OCI-LY1 (cell line): ENCODE measurements around the gene HEG1.

Source experiments
- H2AFZ ChIP-seq: fragments of 200-600 bp; sonication (generic), shearing (Covaris generic); 2 replicates; pipeline ENCODE4 v1.6.0; 2014; ENCODE audit warnings: antibody characterized with exemption, mild to moderate bottlenecking, low read length
- H3F3A ChIP-seq: fragments of 200-600 bp; sonication (generic), shearing (Covaris generic); 2 replicates; pipeline ENCODE4 v1.6.0; 2014; ENCODE audit warnings: mild to moderate bottlenecking, antibody characterized with exemption, low read length, moderate library complexity; ENCODE audit not compliant: insufficient read depth
- H3K27ac ChIP-seq: fragments of 200-600 bp; sonication (generic); 2 replicates; pipeline ENCODE4 v1.5.1; 2014; ENCODE audit warnings: low read length, mixed run types, mild to moderate bottlenecking, low read depth; ENCODE audit not compliant: poor library complexity, severe bottlenecking
- H3K27me3 ChIP-seq: fragments of 200-600 bp; sonication (generic); 2 replicates; pipeline ENCODE4 v1.6.0; 2014; ENCODE audit warnings: antibody characterized with exemption, mild to moderate bottlenecking, low read length, moderate library complexity; ENCODE audit not compliant: insufficient read depth
- H3K36me3 ChIP-seq: fragments of 200-600 bp; sonication (generic); 2 replicates; pipeline ENCODE4 v1.6.1; 2014; ENCODE audit warnings: mild to moderate bottlenecking, antibody characterized with exemption, low read length, moderate library complexity, mixed read lengths; ENCODE audit not compliant: insufficient read depth
- H3K4me1 ChIP-seq: fragments of 200-600 bp; sonication (generic); 2 replicates; pipeline ENCODE4 v1.5.1; 2014; ENCODE audit warnings: mild to moderate bottlenecking, low read length, moderate library complexity; ENCODE audit not compliant: insufficient read depth, severe bottlenecking
- H3K4me2 ChIP-seq: fragments of 200-600 bp; sonication (generic), shearing (Covaris generic); 2 replicates; pipeline ENCODE4 v1.6.1; 2014; ENCODE audit warnings: low read length
- H3K4me3 ChIP-seq: fragments of 200-600 bp; sonication (generic); 2 replicates; pipeline ENCODE4 v1.5.1; 2014; ENCODE audit warnings: low read length, low read depth, mild to moderate bottlenecking, mixed read lengths; ENCODE audit not compliant: poor library complexity, severe bottlenecking
- H3K79me2 ChIP-seq: fragments of 200-600 bp; shearing (Covaris generic); 2 replicates; pipeline ENCODE4 v1.6.1; 2016; ENCODE audit warnings: mixed run types, low read length, mixed read lengths; ENCODE audit not compliant: insufficient read depth
- H3K9ac ChIP-seq: fragments of 200-600 bp; sonication (generic), shearing (Covaris generic); 2 replicates; pipeline ENCODE4 v1.6.1; 2014; ENCODE audit warnings: mild to moderate bottlenecking, low read length, mixed read lengths
- H3K9me2 ChIP-seq: fragments of 200-600 bp; sonication (generic), shearing (Covaris generic); 2 replicates; pipeline ENCODE4 v1.6.1; 2014; ENCODE audit warnings: low read depth, mild to moderate bottlenecking, low read length, mixed read lengths
- H3K9me3 ChIP-seq: fragments of 200-600 bp; shearing (Covaris generic); 2 replicates; pipeline ENCODE4 v1.6.1; 2014; ENCODE audit warnings: low read length, mixed read lengths
- H4K20me1 ChIP-seq: fragments of 200-600 bp; sonication (generic), shearing (Covaris generic); 2 replicates; pipeline ENCODE4 v1.6.0; 2016; ENCODE audit warnings: mild to moderate bottlenecking, low read length; ENCODE audit not compliant: insufficient read depth
- EZH2 ChIP-seq: fragments of 200-600 bp; sonication (generic), shearing (Covaris generic); IDR thresholded peaks from 2 replicates; pipeline ENCODE4 v1.8.0; 2017; ENCODE audit warnings: borderline replicate concordance, mixed run types, mild to moderate bottlenecking, antibody characterized with exemption, low read length, moderate library complexity, mixed read lengths
- TF ChIP-seq, protein P1 (sequence below): fragments of 200-600 bp; sonication (generic), shearing (Covaris generic); IDR thresholded peaks from 2 replicates; pipeline ENCODE4 v1.5.1; 2017; ENCODE audit warnings: mild to moderate bottlenecking, antibody characterized with exemption, low read length, moderate library complexity, mixed read lengths

Gene HEG1

DNA sequence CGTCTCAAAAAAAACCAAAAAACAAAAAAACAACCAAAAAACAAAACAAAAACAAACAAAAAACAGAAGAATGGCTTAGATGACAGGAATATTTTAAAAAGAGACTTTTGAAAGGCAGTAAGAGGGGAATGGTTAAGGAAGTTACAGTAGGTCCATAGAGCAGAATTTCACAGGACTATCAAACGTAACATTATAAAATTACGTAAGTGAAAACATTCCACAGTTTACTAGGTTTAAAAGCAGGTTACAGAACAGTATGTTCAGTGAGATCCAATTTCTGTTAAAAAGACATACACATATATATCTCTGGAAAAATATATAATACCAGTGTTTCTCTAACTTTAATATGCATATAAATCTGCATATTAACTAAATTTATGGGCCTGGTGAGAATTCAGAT lies 71.0 kb downstream of the HEG1 start:
- no peaks in the 10 kb centered on the region for H3K79me2 ChIP-seq
- TF ChIP-seq, protein P1, sequence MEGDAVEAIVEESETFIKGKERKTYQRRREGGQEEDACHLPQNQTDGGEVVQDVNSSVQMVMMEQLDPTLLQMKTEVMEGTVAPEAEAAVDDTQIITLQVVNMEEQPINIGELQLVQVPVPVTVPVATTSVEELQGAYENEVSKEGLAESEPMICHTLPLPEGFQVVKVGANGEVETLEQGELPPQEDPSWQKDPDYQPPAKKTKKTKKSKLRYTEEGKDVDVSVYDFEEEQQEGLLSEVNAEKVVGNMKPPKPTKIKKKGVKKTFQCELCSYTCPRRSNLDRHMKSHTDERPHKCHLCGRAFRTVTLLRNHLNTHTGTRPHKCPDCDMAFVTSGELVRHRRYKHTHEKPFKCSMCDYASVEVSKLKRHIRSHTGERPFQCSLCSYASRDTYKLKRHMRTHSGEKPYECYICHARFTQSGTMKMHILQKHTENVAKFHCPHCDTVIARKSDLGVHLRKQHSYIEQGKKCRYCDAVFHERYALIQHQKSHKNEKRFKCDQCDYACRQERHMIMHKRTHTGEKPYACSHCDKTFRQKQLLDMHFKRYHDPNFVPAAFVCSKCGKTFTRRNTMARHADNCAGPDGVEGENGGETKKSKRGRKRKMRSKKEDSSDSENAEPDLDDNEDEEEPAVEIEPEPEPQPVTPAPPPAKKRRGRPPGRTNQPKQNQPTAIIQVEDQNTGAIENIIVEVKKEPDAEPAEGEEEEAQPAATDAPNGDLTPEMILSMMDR: no peak
- no peak for TF ChIP-seq EZH2
- no peak overlapping the region for H3K9ac ChIP-seq
- H3K27me3 ChIP-seq: no peaks in the 10 kb centered on the region
- H3K4me1 ChIP-seq: no peaks in the 10 kb centered on the region
- H3K4me2 ChIP-seq: no peak overlapping the region
- no peak overlapping the region for H3K27ac ChIP-seq
- no peak overlapping the region for H3K4me3 ChIP-seq
- H2AFZ ChIP-seq: no peak overlapping the region
- no peaks in the 10 kb centered on the region for H3K9me3 ChIP-seq
- H3K36me3 ChIP-seq: no peaks in the 10 kb centered on the region
- H3K9me2 ChIP-seq: no peaks in the 10 kb centered on the region
- no peaks in the 10 kb centered on the region for H4K20me1 ChIP-seq
- H3F3A ChIP-seq: no peaks in the 10 kb centered on the region

DNA sequence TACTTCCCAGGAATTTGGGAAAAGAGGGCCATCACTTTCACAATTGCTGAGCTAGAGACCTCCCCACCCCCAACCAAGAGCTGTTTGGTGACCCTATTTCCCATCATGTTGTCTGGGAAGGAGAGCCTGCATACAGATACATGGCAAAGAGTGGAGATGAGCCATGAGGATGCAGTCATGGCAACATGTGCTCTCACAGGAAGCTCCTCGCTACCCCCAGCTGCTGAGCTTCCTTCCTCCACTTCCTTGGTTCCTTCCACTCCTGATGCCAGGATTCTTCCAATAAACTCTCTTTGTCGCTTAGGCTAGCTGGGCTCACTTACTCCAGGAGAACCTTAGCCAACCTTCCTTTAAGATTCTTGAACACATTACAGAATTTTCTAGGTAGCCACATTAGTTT lies 72.9 kb downstream of the HEG1 start:
- Histone ChIP-seq H4K20me1 (no peaks in the 10 kb centered on the region), H3K9me3 (no peaks in the 10 kb centered on the region), H2AFZ (no peak overlapping the region), H3K27ac (no peak overlapping the region), H3K4me1 (no peaks in the 10 kb centered on the region), H3F3A (no peaks in the 10 kb centered on the region), H3K27me3 (no peaks in the 10 kb centered on the region), H3K79me2 (no peaks in the 10 kb centered on the region), H3K4me3 (no peak overlapping the region), H3K4me2 (no peak overlapping the region), H3K9ac (no peak overlapping the region), H3K36me3 (no peaks in the 10 kb centered on the region), H3K9me2 (no peaks in the 10 kb centered on the region)
- no peak for TF ChIP-seq EZH2
- TF ChIP-seq, protein P1: no peak

DNA sequence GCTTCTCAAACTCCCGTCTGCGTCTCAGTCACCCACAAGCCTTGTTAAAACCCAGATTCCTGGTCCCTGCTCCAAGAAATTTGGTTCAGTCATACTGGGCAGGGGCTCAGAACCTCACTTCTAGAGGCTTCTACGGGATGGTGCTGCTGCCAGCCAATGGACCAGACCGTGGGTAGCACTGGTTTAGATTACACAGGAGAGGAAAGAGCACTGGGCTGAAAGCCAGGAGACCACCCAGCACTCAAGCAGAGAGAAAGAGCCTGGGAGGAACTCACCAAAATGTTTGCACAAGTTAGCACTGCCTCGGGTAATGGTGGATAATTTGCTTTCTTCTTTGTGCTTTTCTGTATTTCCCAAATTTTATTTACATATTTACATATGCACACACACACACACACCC lies 74.3 kb downstream of the HEG1 start:
- H3K4me2 ChIP-seq: no peak overlapping the region
- no peaks in the 10 kb centered on the region for H3K9me2 ChIP-seq
- H2AFZ ChIP-seq: no peak overlapping the region
- H3K4me1 ChIP-seq: no peaks in the 10 kb centered on the region
- H3K9me3 ChIP-seq: no peaks in the 10 kb centered on the region
- H4K20me1 ChIP-seq: no peaks in the 10 kb centered on the region
- no peaks in the 10 kb centered on the region for H3F3A ChIP-seq
- no peaks in the 10 kb centered on the region for H3K27me3 ChIP-seq
- no peak overlapping the region for H3K9ac ChIP-seq
- TF ChIP-seq, protein P1: no peak
- no peak for TF ChIP-seq EZH2
- no peaks in the 10 kb centered on the region for H3K36me3 ChIP-seq
- no peak overlapping the region for H3K27ac ChIP-seq
- no peak overlapping the region for H3K4me3 ChIP-seq
- H3K79me2 ChIP-seq: no peaks in the 10 kb centered on the region
